Measurements from ENCODE around the gene BANP.
A peak's percentile ranks its signal among the peaks of the same experiment; 100 is the strongest.

Gene BANP

DNA sequence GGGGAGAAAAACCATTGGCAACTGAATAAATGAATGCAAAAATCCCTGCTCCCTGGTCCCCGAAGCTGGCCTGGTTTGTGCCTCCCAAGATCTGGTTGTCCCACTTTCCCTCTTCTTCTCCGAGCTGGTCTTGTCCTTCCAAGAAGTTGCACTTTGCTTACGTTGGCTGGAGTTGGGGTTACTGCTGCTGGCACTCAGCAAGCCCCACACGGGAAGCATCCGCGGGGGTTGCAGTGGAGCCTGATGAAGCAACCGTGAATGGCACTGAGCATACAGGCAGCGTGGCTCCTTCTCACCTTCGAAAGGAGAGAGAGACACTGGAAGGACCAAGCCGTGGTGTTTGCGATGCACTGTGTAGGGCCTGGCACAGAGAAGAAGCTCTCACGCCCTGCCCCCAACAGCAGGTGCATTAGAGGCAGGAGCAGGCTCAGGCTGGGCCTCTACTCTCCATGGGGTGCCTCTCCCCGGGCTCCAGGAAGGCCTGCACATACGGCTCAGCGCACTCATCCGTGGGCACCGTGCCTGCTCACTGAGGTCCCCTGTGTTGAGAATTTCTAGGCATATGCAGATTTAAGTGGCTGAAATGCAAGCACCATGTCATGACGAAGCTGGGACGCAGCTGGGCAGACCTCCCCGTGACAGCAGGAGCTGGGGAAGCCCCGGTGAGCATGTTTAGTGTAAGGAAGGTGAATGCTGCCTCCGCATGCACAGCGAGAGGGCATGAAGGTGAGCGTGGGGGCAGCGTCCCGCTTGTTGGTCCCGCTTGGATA, 27.0 kb upstream of the BANP start:
- TF ChIP-seq, protein P1, sequence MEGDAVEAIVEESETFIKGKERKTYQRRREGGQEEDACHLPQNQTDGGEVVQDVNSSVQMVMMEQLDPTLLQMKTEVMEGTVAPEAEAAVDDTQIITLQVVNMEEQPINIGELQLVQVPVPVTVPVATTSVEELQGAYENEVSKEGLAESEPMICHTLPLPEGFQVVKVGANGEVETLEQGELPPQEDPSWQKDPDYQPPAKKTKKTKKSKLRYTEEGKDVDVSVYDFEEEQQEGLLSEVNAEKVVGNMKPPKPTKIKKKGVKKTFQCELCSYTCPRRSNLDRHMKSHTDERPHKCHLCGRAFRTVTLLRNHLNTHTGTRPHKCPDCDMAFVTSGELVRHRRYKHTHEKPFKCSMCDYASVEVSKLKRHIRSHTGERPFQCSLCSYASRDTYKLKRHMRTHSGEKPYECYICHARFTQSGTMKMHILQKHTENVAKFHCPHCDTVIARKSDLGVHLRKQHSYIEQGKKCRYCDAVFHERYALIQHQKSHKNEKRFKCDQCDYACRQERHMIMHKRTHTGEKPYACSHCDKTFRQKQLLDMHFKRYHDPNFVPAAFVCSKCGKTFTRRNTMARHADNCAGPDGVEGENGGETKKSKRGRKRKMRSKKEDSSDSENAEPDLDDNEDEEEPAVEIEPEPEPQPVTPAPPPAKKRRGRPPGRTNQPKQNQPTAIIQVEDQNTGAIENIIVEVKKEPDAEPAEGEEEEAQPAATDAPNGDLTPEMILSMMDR (IDR thresholded peaks at IDR 0.05; ENCODE audit: low read depth, low read length, missing control alignments), result no peak
- no peak overlapping the region for H3K4me3 ChIP-seq (replicated peaks; ENCODE audit: low read depth, low read length)
- DNase-seq (ENCODE audit: extremely low read depth, low read depth), result no peak

DNA sequence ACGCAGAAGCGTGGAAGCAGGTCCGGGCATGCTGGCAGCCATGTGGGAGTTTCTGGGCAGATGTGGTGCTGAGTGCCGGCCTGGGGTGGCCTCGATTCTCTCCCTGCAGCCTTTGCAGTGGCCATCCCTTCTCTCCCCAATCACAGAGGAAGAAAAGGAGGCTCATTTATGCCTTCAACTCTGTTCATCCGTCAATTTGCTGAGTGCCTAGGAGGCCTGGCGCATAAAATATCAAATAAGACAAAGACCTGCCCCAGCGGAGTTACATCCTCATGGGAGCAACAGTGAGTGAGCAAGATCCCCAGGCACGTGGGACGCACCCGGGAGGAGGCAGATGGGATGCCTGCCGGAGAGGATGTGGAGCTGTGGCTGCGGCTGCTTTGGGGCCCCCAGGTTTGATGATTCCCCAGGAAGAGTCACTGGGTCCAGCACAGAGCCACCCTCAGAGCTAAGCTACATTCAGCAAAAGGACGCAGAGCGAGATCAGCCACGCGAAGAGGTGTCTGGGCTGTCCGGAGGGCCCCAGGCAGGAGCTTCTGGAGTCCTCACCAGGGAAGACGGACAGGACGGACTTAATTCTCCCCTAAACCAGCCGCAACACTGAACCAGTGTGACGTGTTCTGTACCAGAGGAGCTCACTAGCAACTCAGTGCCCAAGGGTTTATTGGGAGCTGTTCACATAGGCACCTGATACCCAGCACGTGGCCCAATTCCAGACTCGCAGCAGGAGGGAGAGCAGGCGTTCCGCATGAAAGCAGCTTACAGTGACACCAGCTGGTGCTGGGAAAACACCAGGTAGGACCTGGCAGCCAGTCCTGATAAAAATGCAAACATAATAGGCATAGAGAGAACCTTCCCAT, 26.2 kb upstream of the BANP start:
- no peak for DNase-seq (ENCODE audit: extremely low read depth, low read depth)
- no peak overlapping the region for H3K4me3 ChIP-seq (replicated peaks; ENCODE audit: low read depth, low read length)
- TF ChIP-seq, protein P1 (IDR thresholded peaks at IDR 0.05; ENCODE audit: low read depth, low read length, missing control alignments), result no peak

DNA sequence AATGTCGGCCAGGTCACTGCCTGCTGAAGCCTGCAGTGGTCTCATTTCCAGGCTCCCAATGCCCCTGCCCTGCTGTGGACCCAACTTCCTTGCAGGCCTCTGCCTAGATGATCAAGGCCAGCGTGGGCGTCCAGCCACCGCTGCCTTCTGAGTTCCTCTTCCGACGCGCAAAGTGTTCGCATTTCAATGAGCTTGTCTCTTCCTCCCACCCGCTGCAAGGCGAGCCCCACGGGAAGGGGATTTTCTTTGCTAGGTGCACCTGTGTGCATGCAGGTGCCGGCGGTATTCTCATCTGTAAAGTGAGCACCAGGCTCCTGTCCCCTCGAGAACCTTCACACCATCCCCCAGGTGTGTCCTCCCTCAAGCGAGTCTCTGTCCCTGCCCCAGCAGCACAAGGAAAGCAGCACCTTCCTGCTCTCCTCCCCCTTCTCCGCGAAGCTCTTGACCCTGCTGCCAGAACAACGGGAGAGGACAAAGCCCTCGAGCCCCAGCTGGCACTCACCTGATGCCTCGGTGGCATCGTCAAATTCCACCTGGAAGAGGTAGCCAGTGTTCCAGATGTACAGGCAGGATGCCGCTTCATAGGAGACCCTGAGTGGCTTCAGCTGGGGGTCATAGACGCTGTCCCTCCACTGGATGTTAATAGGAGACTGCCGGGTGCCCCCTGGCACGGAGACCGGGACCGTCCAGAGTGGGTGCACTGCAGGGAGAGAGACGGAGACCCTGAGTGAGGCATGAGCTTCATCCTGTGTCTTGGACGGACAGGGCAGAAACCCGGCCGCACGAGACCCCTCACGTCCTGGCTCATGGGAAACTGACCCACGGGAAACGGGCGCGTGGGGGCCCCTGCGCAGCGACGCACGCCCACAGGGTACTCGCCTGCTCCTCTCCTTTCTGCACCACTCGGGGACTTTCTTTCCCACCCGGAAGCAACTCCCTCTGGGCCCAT, 24.7 kb upstream of the BANP start:
- H3K4me3 ChIP-seq (replicated peaks; ENCODE audit: low read depth, low read length), result no peak overlapping the region
- DNase-seq (ENCODE audit: extremely low read depth, low read depth), result no peak
- TF ChIP-seq, protein P1 (IDR thresholded peaks at IDR 0.05; ENCODE audit: low read depth, low read length, missing control alignments), result no peak

DNA sequence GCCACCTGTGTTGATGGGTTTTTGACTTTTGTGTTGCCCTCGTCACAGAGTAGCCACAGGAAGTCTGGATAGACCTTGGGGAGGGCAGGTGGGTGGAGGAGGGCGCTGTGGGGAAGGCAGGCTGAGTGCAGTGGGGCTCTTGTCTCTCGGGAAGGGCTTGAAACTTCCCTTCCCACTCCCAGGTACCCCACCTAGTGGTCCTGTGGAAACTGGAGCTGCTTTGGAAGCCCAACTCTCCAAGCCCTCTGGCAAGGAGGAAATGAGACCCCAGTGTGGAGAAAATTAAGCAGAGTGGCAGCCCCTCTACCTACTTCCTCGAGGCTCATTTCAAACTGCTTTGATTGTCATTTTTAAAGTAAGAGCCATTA, 24.1 kb upstream of the BANP start:
- no peak for DNase-seq (ENCODE audit: extremely low read depth, low read depth)
- no peak overlapping the region for H3K4me3 ChIP-seq (replicated peaks; ENCODE audit: low read depth, low read length)
- TF ChIP-seq, protein P1 (IDR thresholded peaks at IDR 0.05; ENCODE audit: low read depth, low read length, missing control alignments), result no peak

DNA sequence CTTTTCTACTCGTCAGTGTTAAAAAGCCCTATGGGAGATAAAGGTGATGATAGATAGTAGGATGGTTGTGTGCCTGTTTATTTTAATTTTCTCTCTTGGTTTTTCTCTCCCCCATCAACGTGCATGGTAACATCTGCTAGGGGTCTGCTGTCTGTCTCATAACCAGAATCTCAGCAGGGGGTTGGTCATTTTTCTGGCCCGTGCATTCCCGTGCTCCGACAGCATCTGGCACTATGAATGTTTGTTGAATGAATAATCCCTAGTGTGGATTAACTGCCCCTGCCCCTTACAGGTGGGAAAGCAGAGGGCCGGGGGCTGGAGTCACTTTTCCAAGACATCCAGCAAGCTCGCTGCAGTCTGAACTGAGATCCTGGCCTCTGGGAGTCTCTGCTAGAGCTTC, 21.2 kb upstream of the BANP start:
- no peak overlapping the region for H3K4me3 ChIP-seq (replicated peaks; ENCODE audit: low read depth, low read length)
- DNase-seq (ENCODE audit: extremely low read depth, low read depth), result no peak
- TF ChIP-seq, protein P1 (IDR thresholded peaks at IDR 0.05; ENCODE audit: low read depth, low read length, missing control alignments), result no peak

DNA sequence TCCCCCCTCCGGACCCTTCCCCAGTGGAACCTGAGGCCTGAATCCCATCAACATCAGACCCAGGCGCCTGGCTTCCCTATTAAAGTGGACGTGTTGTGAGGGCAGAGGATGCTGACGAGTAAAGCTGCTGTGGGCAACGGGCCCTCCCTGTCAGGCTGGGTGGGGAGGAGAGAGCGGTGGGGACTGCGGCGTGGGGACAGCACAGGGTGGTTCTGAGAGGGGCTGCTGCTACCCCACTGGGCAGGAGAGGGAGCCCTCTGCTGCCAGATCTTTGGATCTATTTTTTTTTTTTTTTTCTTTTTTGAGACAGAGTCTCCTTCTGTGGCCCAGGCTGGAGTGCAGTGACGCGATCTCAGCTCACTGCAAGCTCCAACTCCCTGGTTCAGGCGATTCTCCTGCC, 20.8 kb upstream of the BANP start:
- DNase-seq (ENCODE audit: extremely low read depth, low read depth), result no peak
- H3K4me3 ChIP-seq (replicated peaks; ENCODE audit: low read depth, low read length), result no peak overlapping the region
- TF ChIP-seq, protein P1 (IDR thresholded peaks at IDR 0.05; ENCODE audit: low read depth, low read length, missing control alignments), result peak; percentile 17

Data from HFF-Myc (cell line).